HG03045 (cell line): Measurements from ENCODE around the gene SERTM1.

ENCODE experiments used
- ATAC-seq: cut with Tn5 transposase; IDR thresholded peaks from one replicate; pipeline ENCODE4 v1.9.1; 2021; ENCODE audit warnings: mild to moderate bottlenecking, moderate library complexity; ENCODE audit not compliant: unreplicated experiment

SERTM1 gene

DNA sequence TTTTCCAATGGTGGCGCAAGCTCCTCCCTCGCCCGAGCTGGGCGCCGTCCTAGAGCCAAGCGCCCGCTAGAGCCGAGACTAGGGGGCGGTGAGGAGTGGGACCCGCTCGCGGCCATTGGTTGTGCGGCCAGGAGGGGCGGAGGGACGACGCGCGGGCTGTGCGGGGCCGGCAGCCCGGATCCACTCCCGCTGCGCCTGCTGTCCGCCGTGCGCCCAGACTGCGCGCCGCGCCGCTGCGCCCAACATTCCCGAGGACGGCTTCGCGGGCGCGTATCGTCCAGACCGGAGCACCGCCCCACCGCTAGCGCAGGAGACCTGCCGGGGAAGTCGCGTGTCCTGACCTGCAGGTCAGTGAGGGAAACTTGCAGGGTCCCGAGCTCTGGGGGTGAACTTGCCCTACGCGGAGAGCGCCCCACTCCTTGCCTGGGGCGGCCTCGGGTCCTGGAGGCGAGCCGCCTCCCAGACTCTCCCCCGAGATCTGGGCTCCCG lies at the start of gene SERTM1:
Gene SERTM1, plus strand, starts transcription at position 183 of the 489 bp plus-strand sequence. CDS start 21,059 bp downstream, outside the sequence.
- no peak for ATAC-seq

- ATAC-seq, result no peak
Observed at GRCh38 chr13:36628377-36629056, 45.3 kb upstream of the SERTM1 start.

DNA sequence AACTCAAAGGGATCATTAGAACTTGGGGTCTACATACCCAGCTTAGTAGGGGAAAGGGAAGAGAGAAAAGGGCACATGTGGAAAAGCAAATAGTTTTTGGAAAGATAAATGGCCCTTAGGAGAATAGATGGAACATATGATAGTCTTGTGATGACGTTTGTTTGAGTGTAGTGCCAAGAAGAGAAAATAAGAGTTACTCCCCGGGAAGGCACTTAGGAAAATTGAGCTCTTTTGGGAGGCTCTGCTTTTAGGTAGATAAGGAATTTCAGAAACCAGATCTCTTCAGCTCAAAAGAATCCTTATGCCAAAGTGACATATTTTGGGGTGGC lies 44.8 kb upstream of the SERTM1 start:
- no peak for ATAC-seq

DNA sequence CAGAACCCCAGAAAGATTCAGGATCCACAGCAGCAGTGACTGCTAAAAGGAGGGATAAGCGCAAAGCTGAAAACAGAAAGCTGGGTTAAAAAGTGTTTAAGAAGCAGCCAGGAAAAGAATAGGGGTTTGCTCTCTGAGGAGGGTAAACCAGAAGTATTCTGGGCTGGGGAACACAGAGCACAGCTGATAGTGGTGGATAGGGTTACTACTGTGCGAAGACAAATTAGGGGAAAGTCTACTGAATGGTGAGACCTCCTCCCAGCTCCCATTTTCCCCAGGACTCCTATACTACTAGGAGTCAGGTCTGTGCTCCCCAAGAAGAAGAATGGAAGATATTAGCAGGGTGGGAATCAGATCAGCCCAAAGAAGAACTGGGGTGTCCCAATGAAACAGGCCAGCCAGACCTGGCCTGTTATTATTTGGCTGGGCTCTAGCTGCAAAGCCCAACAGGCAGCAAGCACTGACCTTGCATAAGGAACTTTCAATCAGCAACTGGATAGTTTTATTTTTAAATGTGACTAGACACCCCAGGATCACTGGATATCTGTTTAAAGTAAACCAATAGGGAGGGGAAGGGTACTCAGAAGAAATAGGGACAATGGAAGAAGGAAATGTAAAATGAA lies 43.5 kb upstream of the SERTM1 start:
- ATAC-seq, result no peak

DNA sequence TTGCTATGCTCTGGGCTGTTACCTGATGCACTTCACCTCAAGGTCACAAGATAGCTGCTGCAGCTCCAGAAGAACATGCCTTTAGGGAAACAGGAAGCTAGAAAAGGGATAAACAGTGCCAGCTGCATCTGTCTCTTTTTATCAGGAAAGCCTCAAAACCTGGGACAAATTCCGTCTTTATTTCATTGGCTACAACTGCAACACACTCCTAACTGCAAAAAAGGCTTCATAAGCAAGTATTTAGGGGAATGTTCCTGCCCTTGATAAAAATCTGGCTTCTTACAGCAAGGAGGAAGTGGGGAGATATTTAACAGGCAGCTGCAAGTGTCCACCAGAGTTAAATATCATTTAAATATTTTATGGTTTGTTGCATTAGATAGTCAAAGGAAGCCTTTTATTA lies 34.2 kb upstream of the SERTM1 start:
- ATAC-seq, result no peak

- no peak for ATAC-seq
Observed at GRCh38 chr13:36650611-36651010, 23.2 kb upstream of the SERTM1 start.

DNA sequence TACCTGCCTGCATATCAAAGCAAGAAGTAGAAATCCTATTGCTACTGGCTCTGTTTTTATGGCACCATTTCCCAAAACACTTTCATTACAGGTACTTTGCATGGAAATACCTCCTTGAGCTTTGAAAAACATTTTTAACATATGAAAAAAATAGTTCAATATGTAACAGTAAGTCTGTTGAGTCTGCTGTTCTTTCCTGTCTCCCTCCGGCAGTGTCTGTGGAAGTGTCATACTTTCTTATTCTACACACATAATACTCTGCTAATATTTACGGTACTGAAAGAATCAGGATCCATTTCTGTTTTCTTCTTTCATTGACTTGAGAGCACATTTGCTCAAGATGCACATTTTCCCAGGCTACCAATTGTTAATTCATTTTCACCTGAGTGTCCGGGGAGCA lies 8.2 kb upstream of the SERTM1 start:
- no peak for ATAC-seq

- no peak for ATAC-seq
Observed at GRCh38 chr13:36666477-36667229, 7.2 kb upstream of the SERTM1 start.

GRCh38 chr13:36668316-36668715 lies 5.5 kb upstream of the SERTM1 start:
- ATAC-seq, result no peak

- no peak for ATAC-seq
Observed at GRCh38 chr13:36673352-36673751, 468 bp upstream of the SERTM1 start.

DNA sequence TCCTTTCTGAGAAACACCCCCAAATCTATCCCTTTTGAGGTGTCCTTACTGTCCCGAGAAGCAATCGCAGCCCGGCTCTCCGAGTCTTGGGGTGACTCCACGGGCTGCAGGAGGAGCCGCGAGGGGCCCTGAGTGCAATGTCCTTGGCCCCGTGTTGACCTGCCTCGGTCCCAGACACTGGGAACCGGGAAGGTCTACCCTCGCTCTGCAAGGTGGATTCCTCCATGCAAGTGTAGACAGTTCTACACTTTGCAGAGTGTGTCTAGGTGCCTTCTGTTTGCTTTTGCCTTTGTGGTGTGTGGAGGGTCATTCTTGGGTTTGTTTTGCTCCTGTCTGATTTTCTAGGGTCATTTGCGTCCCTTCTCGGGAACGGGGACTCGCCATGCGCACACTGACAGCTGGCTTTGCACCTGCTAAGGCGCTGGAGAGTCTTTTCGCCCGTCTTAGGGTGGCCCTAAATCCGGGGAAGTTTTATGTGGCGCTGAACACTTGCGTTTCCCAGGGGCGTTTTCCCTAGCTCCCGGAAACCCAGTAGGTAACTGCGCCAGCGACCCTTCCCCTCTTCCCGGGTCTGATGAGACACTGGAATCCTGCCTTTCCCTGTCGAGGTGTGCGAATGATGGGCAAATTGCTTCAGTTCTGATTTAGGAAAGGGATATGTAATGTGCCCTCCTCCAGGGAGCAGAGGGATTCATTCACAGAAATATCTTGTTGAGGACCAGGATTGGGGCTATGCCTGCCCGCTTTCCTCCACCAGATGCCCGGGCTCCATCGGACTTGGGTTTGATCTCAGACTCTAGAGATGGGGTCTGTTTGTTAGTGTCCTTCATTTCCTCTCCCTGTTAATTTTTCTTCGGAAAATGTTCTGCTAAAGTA lies 755 bp downstream of the SERTM1 start:
- ATAC-seq, result no peak

- ATAC-seq, result no peak
Observed at GRCh38 chr13:36675213-36675536, 1.4 kb downstream of the SERTM1 start.

GRCh38 chr13:36680913-36681312 lies 7.1 kb downstream of the SERTM1 start:
- ATAC-seq, result no peak

- ATAC-seq, result no peak
Observed at GRCh38 chr13:36681894-36682624, 8.2 kb downstream of the SERTM1 start.

- ATAC-seq, result no peak
Observed at GRCh38 chr13:36683701-36684100, 9.9 kb downstream of the SERTM1 start.

DNA sequence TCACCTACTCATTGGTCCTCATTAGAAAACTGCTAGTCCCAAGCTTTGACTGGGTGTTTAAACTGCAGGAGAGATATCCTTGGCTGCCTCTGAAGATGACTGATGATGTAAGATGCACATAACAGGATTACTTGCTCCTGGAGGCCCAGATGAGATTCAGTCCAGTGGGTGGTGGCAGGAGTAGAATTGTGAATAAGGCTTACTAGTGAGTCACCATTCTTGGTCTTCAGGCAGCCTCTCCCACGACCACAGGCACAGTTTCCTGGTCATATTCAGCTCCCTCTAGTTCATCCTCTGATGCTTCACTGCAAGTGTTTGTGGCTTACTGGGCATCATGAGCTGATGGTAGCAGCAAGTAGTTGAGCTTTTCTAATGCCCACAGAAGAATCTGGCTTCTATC lies 12.1 kb downstream of the SERTM1 start:
- ATAC-seq, result no peak

- no peak for ATAC-seq
Observed at GRCh38 chr13:36696410-36697010, 22.7 kb downstream of the SERTM1 start.

DNA sequence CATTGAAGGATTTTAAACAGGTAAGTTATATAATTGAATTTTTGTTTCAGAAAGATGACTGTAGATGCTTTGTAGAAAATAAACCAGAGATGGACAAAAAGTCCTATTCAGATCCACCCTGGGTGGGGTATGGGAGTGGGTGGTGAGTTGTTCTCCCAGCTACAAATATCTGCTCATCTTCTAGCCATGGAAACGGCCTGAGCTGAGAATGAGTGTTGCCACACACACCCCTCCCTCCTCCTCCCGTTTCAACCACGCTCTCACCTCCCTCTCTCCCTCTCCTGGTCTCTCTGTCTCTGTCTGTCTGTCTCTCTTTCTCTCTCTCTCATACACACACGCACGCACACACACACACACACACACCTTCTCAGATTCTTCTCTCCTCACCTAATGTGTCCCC lies 26.4 kb downstream of the SERTM1 start:
- no peak for ATAC-seq

DNA sequence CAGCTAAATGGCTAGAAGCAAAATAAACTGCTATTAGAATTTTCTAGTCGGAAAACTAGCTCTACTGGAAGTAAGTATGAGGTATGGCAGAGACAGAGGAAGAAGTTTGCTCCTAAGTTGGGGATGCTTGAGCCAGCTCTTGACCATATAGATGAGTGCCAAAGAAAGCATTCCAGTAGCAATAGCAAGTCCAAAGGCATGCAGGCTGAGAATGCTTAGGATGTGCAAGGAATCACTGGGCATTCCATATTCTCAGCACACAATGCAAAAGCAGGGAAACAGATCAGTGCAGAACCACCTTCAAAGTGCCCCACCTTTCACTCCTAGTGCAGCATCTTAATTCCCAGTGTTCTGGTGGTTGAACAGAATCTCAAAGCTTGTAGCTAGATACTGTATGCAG lies 32.9 kb downstream of the SERTM1 start:
- ATAC-seq, result no peak
